Dedifferentiated amniotic fluid mesenchymal stem cell (primary cell): ENCODE measurements around the gene CYB561D1.

ENCODE experiments used
- DNase-seq: peaks from one replicate; pipeline ENCODE4 v3.0.0-alpha.2; 2016; ENCODE audit errors: extremely low spot score

CYB561D1 gene

DNA sequence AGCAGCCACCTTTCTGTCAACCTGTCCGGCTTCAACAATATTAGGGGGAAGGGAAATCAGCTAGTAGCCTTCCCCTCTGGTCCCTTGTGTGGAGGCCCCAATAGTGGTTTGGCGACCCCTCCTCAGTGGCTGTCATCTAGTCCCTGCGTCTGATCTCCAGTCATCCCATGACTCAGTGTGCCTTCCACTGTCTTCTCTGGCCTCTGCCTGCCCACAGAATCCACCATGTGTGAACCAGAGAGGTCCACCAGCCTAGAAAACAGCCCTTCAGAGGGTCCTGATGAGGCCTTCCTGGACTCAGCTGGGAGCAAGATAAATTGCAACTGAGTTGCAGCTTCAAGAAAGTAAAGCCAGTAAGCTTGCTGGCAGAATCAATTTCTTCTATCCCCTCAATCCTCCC is 14.0 kb upstream of the CYB561D1 start:
- DNase-seq, result no peak

- DNase-seq, result no peak
These were observed 12.2 kb upstream of the CYB561D1 start for GRCh38 chr1:109481646-109482045.

DNA sequence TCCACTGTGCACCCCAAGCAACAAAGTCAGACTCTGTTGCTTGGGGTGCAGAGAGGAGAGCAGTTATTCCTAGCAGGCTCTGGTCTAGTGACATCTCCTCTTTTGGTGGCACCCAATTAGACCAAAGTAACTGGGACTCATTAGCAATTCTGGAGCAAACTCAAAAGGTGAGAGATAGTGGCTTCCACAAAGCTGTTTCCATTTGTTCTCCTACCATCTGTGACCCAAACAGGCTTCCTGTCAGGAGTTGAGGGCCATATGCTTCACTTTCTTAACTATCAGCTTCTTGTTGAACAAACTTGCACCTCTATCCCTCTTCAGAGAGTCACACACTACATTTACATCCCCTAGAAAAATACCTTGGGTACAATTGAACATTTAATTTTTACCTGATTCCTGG is 11.7 kb upstream of the CYB561D1 start:
- DNase-seq, result no peak

DNA sequence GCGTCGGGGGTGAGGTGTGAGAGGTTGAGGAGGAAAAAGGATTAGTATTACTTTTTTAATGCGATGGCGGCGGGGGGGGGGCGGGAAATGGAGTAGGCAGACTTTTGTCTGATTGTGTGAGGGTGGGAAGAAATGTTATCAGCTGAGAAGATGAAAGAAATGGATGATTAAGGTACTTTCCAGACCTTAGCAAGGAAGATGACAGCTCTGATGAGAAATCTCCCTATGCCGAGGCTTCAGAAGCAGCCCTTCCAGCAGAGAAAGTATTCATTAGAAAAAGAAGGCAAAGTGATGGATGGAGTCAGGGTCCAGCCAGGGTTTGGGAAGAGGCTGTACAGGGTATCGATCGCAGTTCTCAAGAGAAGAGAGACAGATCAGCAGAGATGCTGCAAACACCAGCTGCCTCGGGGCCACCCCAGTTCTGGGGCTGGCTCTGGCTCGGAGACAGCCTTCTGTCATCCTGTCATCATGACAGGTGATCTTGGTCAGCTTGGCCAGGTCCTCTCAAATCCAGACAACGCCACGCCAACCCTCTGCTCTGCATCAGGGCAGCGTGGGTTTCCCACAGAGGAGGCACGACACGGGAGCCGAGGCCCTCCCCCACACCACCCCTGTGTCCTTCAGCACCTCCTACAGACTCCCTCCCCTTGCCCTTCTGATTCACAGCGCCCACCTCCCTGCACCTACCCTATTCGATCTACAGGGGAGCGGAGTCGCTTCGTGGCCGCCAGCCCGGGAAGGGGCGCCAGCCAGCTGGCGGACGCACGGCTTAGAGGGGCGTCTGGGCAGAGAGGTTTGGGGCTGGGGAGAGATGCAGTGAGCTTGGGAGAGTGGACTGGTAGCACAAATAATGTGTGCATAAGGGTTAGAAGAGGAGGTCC is 10.9 kb upstream of the CYB561D1 start:
- no peak for DNase-seq

- peak; percentile 84 for DNase-seq
These were observed 10.0 kb upstream of the CYB561D1 start, which contains the start of gene ATXN7L2 for GRCh38 chr1:109483672-109484518. ATXN7L2 (plus strand) TSS chr1:109483905; CDS start chr1:109483954, 49 bp downstream.

DNA sequence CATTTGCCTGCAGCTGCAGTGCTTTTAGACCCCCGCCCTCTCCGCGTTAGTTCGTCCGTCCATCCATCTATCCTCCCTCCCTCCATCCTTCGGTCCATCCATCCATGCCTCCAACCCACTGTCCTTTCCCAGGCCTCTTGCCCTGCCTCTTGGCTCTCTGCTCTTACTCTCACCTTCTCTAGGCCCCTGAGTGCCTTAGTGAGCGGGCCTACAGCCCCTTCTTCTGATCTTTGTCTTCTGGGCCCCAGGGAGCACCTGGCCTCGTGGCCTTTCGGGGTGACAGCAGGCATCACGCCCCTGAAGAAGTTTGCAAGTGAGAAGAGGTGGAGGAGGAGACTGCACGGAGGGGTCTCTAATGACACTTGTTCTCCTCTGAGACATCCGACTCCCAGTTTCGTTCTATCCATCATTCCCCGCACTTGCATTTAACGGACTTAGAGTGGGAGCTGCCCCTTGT is 9.3 kb upstream of the CYB561D1 start:
- no peak for DNase-seq

DNA sequence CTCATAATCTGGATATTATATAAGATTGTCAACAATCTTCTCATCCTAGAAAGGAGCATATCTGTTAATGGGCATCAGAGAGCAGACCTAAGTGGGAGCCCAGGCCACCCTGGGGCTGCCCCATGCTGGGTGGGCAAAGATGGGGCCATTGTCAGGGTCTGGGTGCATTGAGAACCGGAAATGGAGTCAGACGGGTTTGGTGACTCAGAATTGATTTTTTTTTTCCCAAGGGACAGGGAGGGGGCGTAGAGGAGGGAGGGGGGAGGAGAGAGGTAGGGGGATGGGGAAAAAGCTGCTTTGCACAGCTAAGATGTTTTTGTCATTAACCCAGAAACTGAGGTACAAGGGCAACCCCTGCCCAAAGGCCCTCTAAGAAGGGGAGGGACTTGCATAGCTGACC is 8.9 kb upstream of the CYB561D1 start:
- no peak for DNase-seq

DNA sequence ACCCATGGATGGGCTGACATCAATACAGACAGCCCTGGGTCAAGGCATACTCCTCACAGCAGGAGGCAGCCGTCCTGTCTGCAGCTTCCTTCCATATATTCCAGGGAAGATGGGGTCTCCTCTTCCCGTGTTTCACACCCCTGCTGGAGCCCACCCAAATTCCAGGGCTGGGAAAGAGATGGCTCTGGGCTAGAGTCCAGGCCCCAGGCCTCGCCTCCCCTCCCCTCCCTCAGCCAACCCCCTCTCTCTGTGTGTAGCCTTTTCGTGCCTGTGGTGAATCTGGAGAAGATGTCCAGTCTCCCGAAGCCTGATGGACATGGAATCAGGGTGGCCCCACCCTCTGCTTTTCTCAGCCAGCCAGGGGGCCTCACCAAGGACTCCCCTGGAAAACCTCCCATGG is 6.6 kb upstream of the CYB561D1 start:
- no peak for DNase-seq

DNA sequence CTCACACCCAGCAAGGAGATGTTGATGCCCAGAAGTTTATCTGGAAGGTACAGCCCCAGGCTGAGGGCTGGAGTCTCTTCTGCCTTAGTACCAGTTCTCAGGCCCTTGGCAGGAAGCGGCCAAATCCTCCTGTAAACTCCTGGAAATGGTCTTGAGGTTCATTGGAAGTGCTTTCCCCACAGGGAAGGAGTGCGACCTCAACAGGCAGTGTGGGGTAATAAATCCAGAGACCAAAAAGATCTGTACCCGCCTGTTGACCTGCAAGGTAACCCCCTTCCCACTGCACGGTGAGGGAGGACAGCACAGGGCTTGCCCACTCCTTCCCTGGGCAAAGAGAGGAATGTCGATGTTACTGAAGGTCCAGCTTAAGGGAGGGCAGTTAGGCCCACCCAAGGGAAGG is 5.7 kb upstream of the CYB561D1 start:
- DNase-seq, result no peak

DNA sequence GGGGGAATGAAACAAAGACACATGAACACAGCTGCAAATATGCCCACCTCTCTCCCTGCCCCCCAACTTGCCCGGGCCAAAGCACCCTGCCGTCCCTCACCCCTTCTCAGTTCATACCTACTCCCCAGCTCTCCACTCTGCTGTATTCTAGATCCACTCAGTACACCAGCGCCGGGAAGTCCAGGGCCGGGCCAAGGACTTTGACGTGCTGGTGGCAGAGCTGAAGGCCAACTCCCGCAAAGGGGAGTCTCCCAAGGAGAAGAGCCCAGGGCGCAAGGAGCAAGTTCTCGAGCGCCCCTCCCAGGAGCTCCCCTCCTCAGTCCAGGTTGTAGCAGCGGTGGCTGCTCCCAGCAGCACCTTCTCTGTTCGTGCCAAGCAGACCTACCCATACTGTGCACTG is 5.2 kb upstream of the CYB561D1 start:
- DNase-seq, result no peak

DNA sequence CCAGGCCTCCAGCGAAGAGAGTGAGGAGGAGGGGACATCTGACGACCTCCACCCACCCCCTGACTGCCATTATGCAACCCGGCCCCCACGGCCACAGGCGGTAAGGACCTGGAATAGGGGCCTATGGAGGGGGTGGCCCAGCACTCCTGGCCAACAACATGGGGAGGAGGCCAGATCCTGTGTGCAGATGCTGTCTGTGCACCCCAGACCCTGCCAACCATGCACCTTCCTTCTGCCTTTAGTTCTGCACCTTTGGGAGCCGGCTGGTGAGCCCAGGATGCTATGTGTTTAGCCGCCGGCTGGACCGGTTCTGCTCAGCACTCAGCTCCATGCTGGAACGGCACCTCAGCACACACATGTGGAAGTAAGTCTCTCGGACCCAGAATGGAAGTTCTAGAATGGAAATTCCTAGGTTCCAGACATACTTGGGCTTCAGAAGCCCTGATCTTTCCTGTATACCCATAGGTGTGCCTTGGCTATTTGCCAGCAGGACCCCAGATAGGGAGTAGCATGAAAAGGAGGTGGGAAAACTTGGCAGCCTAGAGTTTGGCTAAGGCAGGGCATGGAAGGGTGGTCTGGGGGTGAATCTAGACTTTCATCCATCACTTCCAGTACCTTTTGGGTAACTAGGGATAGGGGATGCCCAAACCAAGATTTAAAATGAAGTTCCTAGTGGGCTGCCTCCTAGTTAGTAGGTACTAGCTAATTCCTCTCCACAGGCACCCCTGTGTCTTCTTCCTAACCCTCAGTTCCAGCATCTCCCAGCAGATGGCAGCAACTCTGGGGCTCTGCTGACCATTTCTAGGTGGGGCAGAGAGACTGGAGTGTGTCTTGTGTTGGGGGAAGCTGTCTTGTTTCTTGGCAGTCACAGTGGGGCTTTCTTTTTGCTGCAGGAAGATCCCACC is 3.6 kb upstream of the CYB561D1 start:
- peak; percentile 77 for DNase-seq

DNA sequence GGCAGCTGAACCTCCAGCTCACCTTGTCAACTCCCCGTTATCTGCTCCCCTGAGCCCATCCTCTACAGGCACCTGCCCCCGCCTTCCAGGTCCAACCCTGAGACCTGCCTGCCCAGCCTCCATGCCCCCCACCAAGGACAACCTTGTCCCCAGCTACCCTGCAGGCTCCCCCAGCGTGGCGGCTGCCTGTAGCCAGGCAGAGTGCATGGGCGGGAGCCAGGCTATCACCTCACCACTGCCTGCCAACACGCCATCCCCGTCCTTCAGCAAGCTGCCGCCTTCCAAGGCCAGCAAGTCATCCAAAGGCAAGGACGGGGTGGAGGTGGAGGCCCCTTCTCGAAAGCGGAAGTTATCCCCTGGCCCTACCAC is 3.0 kb upstream of the CYB561D1 start:
- DNase-seq, result no peak

DNA sequence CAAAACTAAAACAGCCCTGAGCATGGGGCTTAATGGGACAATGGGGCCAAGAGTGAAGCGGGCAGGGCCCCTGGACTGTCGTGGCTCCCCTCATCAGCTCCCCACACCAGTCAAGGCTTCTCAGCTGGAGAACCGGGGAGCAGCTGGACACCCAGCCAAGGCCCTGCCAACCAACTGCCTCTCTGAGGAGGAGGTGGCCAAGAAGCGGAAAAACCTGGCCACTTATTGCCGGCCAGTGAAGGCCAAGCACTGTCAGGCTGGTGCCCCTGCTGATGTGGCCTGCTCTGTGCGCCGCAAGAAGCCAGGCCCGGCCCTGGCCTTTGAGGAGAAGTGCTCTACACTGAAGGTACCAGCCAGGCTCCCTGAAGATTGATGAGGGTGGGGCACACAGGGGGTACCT is 2.5 kb upstream of the CYB561D1 start:
- no peak for DNase-seq

GRCh38 chr1:109492779-109493178 is 1.1 kb upstream of the CYB561D1 start:
- no peak for DNase-seq

DNA sequence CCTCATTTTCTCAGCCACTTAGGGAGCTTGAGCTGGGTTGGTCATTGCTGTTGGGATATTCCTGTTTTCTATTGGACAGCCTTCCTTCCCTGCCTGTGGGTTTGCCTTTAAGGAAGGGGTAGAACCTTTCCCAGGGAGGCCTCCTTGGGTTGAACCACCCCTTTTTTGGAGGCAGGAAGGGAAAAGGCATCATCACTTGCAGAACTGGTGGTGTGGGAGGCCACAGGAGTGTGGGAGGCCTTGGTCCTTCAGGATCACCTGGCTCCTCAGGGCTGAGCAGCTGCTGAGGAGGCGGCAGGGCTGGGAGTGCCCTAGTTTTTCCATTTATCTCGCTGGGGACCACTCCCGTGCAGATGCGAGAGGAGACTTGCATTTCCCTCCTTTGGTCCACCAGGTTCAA is 667 bp upstream of the CYB561D1 start:
- no peak for DNase-seq

GRCh38 chr1:109495738-109496137 is 1.8 kb downstream of the CYB561D1 start:
- DNase-seq, result no peak

GRCh38 chr1:109497449-109498160 is 3.7 kb downstream of the CYB561D1 start:
- DNase-seq, result no peak

DNA sequence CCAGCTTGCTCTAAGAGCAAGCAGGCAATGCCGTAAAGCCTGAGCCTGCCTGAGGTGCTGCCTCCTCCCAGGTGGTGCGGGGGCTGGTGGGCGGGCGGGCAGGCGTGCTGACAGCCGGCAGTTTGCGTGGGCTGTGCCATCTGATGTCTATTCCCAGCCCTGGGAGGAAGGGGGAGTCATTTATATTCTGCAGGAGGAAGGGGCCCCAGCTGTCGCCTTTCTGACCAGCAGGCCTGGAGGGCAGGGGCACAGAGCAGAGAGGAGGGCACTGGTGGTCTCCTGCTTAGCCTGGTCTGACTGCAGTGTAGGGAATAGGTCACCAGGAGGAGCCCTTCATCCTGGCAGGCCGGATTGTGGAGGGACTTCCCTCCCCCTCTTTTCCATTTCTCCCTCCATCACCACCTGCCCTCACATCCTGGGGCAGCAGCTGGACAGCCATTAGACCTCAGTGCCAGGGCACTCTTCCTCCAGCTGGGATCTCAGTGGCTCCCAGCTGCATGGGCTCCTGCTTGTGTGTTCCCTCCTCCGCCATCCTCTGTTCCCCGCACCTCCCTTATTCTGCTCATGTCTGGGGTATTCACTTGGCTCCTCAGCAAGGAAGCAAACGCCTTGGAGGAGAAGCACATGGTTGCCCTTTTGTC is 4.4 kb downstream of the CYB561D1 start:
- no peak for DNase-seq

DNA sequence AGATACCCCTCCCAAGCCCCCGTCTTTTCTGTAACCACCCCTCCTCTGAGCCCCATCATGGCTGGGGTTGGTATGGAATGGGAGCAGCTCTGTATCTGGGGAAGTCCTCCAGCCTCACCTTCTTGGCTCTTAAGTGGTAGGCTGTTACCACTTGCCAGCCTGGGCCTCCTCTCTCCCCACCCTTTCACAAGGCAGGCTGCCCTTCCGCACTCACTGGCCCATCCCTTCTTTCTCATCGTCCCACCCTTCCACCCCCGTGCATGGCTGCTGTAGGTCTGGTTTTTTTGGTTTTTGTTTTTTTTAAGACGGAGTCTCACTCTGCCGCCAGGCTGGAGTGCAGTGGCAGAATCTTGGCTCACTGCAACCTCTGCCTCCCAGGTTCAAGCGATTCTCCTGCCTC is 5.2 kb downstream of the CYB561D1 start:
- DNase-seq, result no peak

GRCh38 chr1:109499661-109500536 is 6.0 kb downstream of the CYB561D1 start:
- DNase-seq, result no peak
